ENCODE data around the gene AGBL4.
A peak's percentile ranks its signal among the peaks of the same experiment; 100 is the strongest.

Gene AGBL4

GRCh38 chr1:48744032-48744431 is 1279.7 kb downstream of the AGBL4 start:
- Histone ChIP-seq H3K4me2 (no peak overlapping the region), H3K27ac (no peak overlapping the region), H3K9me3 (replicated peaks in 1 of 11) (no peaks in the 10 kb centered on the region), H3K4me1 (peaks cover 0 to 5% (median under 1%) of the 10 kb centered on the region in 10 experiments; a peak in 9 of 20 replicates), H3K4me3 (no peak overlapping the region), H3K27me3 (no peaks in the 10 kb centered on the region), H4K20me1 (peaks cover 0 to 15% (median 0%) of the 10 kb centered on the region in 11 experiments; a peak in 6 of 22 replicates), H3K9ac (no peak overlapping the region), H3K36me3 (peaks cover 3 to 100% (median 98%) of the 10 kb centered on the region in 11 experiments; a peak in 19 of 22 replicates)
- TF ChIP-seq Cebpa-rat (IDR thresholded peaks at IDR 0.05): no peak

- TF ChIP-seq Cebpa-rat (IDR thresholded peaks at IDR 0.05): no peak
- H3K27ac ChIP-seq: no peak overlapping the region
- H3K9ac ChIP-seq: no peak overlapping the region
- no peak overlapping the region for H3K4me2 ChIP-seq
- peaks cover 3 to 100% (median 98%) of the 10 kb centered on the region in 11 experiments; a peak in 19 of 22 replicates for H3K36me3 ChIP-seq
- H4K20me1 ChIP-seq: peaks cover 0 to 15% (median 0%) of the 10 kb centered on the region in 11 experiments; a peak in 6 of 22 replicates
- no peaks in the 10 kb centered on the region for H3K9me3 ChIP-seq (replicated peaks in 1 of 11)
- H3K4me3 ChIP-seq: no peak overlapping the region
- no peaks in the 10 kb centered on the region for H3K27me3 ChIP-seq
- H3K4me1 ChIP-seq: peaks cover 0 to 11% (median 3%) of the 10 kb centered on the region in 10 experiments; a peak in 9 of 20 replicates
Measured at GRCh38 chr1:48743480-48743879, 1280.3 kb downstream of the AGBL4 start.

- Histone ChIP-seq H3K9ac (no peak overlapping the region), H3K36me3 (peaks cover 3 to 100% (median 100%) of the 10 kb centered on the region in 11 experiments; a peak in 19 of 22 replicates), H4K20me1 (peaks cover 0 to 11% (median 0%) of the 10 kb centered on the region in 11 experiments; a peak in 7 of 22 replicates), H3K27ac (no peak overlapping the region), H3K9me3 (replicated peaks in 1 of 11) (no peaks in the 10 kb centered on the region), H3K27me3 (no peaks in the 10 kb centered on the region), H3K4me3 (no peak overlapping the region), H3K4me1 (peaks cover 0 to 17% (median 5%) of the 10 kb centered on the region in 10 experiments; a peak in 9 of 20 replicates), H3K4me2 (no peak overlapping the region)
- TF ChIP-seq Cebpa-rat (IDR thresholded peaks at IDR 0.05): no peak
Measured at GRCh38 chr1:48741380-48741779, 1282.4 kb downstream of the AGBL4 start.

DNA sequence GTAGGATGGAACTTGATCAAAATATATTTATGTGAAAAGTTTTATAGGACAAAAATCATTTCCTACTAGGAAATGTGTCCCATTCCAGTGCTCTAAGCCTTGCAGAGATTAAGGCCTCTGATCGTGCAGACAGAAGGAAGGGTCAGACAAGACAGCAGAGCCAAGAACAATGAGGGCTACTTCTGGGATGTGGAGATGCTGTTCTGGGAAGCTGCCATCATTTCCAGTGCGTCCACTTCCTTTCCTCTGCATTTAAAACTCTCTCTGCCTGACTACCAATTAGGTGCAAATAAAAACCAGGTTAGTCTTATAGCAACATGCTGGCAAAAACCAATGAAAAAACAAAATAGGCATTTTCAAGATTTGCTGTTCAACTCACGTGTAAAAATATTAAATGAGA is 1283.1 kb downstream of the AGBL4 start:
- no peaks in the 10 kb centered on the region for H3K27me3 ChIP-seq
- no peak overlapping the region for H3K4me2 ChIP-seq
- H3K9me3 ChIP-seq (replicated peaks in 1 of 11): no peaks in the 10 kb centered on the region
- H3K4me3 ChIP-seq: no peak overlapping the region
- no peak overlapping the region for H3K27ac ChIP-seq
- H3K9ac ChIP-seq: no peak overlapping the region
- no peak for TF ChIP-seq Cebpa-rat (IDR thresholded peaks at IDR 0.05)
- peaks cover 0 to 17% (median 5%) of the 10 kb centered on the region in 10 experiments; a peak in 9 of 20 replicates for H3K4me1 ChIP-seq
- H4K20me1 ChIP-seq: peaks cover 0 to 10% (median 0%) of the 10 kb centered on the region in 11 experiments; a peak in 7 of 22 replicates
- peaks cover 8 to 100% (median 100%) of the 10 kb centered on the region in 11 experiments; a peak in 20 of 22 replicates for H3K36me3 ChIP-seq

- Histone ChIP-seq H4K20me1 (peaks cover 0 to 10% (median 0%) of the 10 kb centered on the region in 11 experiments; a peak in 7 of 22 replicates), H3K36me3 (peaks cover 13 to 100% (median 100%) of the 10 kb centered on the region in 11 experiments), H3K27ac (no peak overlapping the region), H3K9ac (no peak overlapping the region), H3K4me1 (peaks cover 0 to 17% (median 5%) of the 10 kb centered on the region in 10 experiments; a peak in 9 of 20 replicates), H3K4me2 (peak overlapping the region in 4 of 11 experiments; percentile 4 to 70 (median 50); a peak in 6 of 22 replicates), H3K4me3 (no peak overlapping the region), H3K9me3 (replicated peaks in 1 of 11) (no peaks in the 10 kb centered on the region), H3K27me3 (no peaks in the 10 kb centered on the region)
- no peak for TF ChIP-seq Cebpa-rat (IDR thresholded peaks at IDR 0.05)
Measured at GRCh38 chr1:48739091-48739490, 1284.7 kb downstream of the AGBL4 start.

DNA sequence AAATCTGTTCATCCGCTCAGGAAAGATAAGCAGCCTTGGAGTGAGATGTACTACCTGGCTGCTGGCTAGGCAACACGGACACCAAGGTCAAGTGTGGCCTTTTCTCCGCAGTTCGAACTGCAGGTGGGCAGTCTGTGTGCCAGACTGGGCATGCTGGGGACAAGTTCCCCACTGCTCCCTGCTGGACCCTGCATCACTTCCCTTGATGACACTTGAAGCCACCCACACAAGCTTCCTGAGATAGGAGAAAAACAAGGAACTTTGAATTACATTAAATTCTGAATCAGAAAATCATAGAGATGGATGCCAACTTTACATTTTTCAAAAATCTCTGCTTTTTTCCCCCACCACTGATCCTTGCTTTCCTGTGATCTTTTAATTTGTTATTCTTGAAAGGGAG is 1285.4 kb downstream of the AGBL4 start:
- Histone ChIP-seq H3K36me3 (peaks cover 19 to 100% (median 100%) of the 10 kb centered on the region in 11 experiments), H3K4me1 (peaks cover 0 to 17% (median 5%) of the 10 kb centered on the region in 10 experiments; a peak in 9 of 20 replicates), H4K20me1 (peaks cover 0 to 10% (median 0%) of the 10 kb centered on the region in 11 experiments; a peak in 7 of 22 replicates), H3K4me2 (peak overlapping the region in 3 of 11 experiments; percentile 33 to 70 (median 68); a peak in 7 of 22 replicates), H3K27ac (no peak overlapping the region), H3K4me3 (no peak overlapping the region), H3K9ac (no peak overlapping the region), H3K9me3 (replicated peaks in 1 of 11) (no peaks in the 10 kb centered on the region), H3K27me3 (no peaks in the 10 kb centered on the region)
- TF ChIP-seq Cebpa-rat (IDR thresholded peaks at IDR 0.05): no peak

- Histone ChIP-seq H4K20me1 (peaks cover 0 to 10% (median 0%) of the 10 kb centered on the region in 11 experiments; a peak in 5 of 22 replicates), H3K9ac (no peak overlapping the region), H3K4me1 (peaks cover 0 to 17% (median 5%) of the 10 kb centered on the region in 10 experiments; a peak in 9 of 20 replicates), H3K36me3 (peaks cover 16 to 100% (median 100%) of the 10 kb centered on the region in 11 experiments), H3K27ac (no peak overlapping the region; a peak in 1 of 22 replicates), H3K4me3 (no peak overlapping the region), H3K27me3 (no peaks in the 10 kb centered on the region), H3K4me2 (no peak overlapping the region), H3K9me3 (replicated peaks in 1 of 11) (no peaks in the 10 kb centered on the region)
- TF ChIP-seq Cebpa-rat (IDR thresholded peaks at IDR 0.05): no peak
Measured at GRCh38 chr1:48735796-48736195, 1288.0 kb downstream of the AGBL4 start.

DNA sequence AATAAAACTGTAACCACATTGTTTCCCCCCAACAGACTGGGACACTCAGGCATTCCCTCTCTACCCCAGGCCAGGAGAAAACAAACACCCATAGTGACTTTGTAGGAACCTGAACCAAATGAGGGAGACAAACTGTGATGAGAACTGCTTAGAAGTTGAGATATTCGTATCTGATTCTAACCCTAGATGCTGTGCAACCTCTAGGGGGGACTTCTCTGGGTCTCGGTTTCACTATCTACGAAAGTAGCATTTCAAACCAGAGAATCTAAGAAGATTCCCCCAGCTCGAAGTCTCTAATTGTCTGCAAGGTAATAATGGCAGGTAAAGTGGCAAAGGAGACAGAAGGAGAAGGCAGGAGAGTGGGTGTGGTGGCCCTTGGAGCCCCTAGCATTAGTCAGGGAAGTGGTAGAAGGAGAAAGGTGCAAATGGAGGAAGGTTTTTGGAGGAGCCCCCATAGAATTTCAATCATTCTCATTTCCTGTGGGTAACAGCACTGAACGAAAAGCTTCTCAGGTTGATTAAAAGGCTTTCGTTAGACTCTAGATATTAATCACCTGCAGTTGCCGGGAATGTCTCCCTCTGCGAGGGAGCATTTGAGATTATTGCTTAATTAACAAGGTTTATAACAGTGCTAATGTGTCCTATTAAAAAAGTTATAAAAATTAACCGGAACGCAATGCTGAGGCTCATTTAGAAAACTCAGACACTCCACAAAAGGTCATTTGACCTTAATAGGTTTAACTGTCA is 1293.4 kb downstream of the AGBL4 start:
- TF ChIP-seq Cebpa-rat (IDR thresholded peaks at IDR 0.05): no peak
- H3K36me3 ChIP-seq: peaks cover 11 to 90% (median 88%) of the 10 kb centered on the region in 11 experiments

DNA sequence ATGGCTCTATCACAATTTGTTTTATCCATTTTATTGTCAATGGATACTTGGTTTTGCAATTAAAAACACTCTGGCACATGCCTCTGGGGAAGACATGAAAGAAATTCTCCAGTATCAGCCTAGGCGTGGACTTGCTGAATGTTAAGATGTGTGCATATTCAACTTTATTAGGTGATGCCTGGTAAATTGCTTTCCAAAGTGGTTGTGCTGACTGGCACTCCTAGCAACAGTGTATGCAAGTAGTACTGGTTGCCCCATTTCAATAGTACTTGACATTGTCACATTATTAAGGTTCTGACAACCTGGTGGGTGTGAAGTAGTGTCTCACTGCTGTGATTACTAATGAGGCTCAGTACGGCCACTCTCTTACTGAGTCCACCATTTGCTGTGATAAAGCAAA is 1295.2 kb downstream of the AGBL4 start:
- Histone ChIP-seq H3K4me1 (no peaks in the 10 kb centered on the region), H3K36me3 (peaks cover 2 to 72% (median 71%) of the 10 kb centered on the region in 11 experiments; a peak in 21 of 22 replicates), H3K27ac (no peak overlapping the region), H3K27me3 (no peaks in the 10 kb centered on the region), H3K9ac (no peak overlapping the region), H4K20me1 (peaks cover 0 to 13% (median 0%) of the 10 kb centered on the region in 11 experiments; a peak in 6 of 22 replicates), H3K4me3 (no peak overlapping the region), H3K9me3 (replicated peaks in 1 of 11) (no peaks in the 10 kb centered on the region), H3K4me2 (no peak overlapping the region)
- TF ChIP-seq Cebpa-rat (IDR thresholded peaks at IDR 0.05): no peak

More for the DNA sequence above, 1293.4 kb downstream of the AGBL4 start:
- Histone ChIP-seq H3K4me3 (no peak overlapping the region), H3K9me3 (replicated peaks in 1 of 11) (no peaks in the 10 kb centered on the region), H3K9ac (no peak overlapping the region), H3K27me3 (no peaks in the 10 kb centered on the region), H3K4me1 (no peaks in the 10 kb centered on the region), H3K27ac (no peak overlapping the region), H4K20me1 (peaks cover 0 to 13% (median 0%) of the 10 kb centered on the region in 11 experiments; a peak in 6 of 22 replicates), H3K4me2 (no peak overlapping the region)

All from BLaER1 treated with 17β-estradiol and CSF1 and Interleukin-3, amounts not matched to agents 10 nM and 100 nM (cell line).